A673 (cell line): ENCODE data around the gene SMIM41. TPM values are rescaled to one million over a fixed set of nuclear protein-coding genes. Genes with fewer than 3 reads are reported as not detected.
A peak's percentile ranks its signal among the peaks of the same experiment; 100 is the strongest.

Source experiments
- BruUV-seq: library from RNA; stranded (reverse); fragments of 400-500 nt; replicated peaks from 2 replicates; lab custom pipeline; 2021; lab: Mats Ljungman, UMichigan
- CTCF ChIA-PET: fragments of 300-600 bp; sonication (Branson Sonifier 250); formaldehyde crosslinking; loops from one replicate; lab custom pipeline; 2022; ENCODE audit warnings: antibody characterized with exemption; lab: Charles Lee
- POLR2A ChIA-PET: fragments of 300-600 bp; sonication (Branson Sonifier 250); formaldehyde crosslinking; loops from one replicate; lab custom pipeline; 2022; ENCODE audit warnings: antibody characterized with exemption; ENCODE audit not compliant: low non-redundant PET; lab: Charles Lee
- DNase-seq: peaks from one replicate; pipeline ENCODE4 v3.0.0-alpha.2; 2015; ENCODE audit warnings: low spot score
- H3K27ac ChIP-seq: fragments of 200-600 bp; sonication (generic); 2 replicates; pipeline ENCODE4 v1.5.1; 2016; ENCODE audit warnings: mixed run types, low read depth, mild to moderate bottlenecking, mixed read lengths, antibody characterized with exemption, low read length; ENCODE audit not compliant: poor library complexity, severe bottlenecking
- H3K27me3 ChIP-seq: fragments of 200-600 bp; sonication (generic); replicated peaks from 2 replicates; pipeline ENCODE4 v1.6.1; 2017; ENCODE audit warnings: mixed run types, low read depth, mild to moderate bottlenecking, mixed read lengths, antibody characterized with exemption, low read length; ENCODE audit not compliant: insufficient read depth, poor library complexity
- H3K36me3 ChIP-seq: fragments of 200-600 bp; sonication (generic); 2 replicates; pipeline ENCODE4 v1.6.1; 2016; ENCODE audit warnings: mixed run types, mild to moderate bottlenecking, mixed read lengths, antibody characterized with exemption, low read length; ENCODE audit not compliant: insufficient read depth, poor library complexity, severe bottlenecking
- H3K4me1 ChIP-seq: fragments of 200-600 bp; sonication (generic); 2 replicates; pipeline ENCODE4 v1.6.1; 2017; ENCODE audit warnings: mixed run types, mild to moderate bottlenecking, mixed read lengths, antibody characterized with exemption, low read length; ENCODE audit not compliant: insufficient read depth, poor library complexity, severe bottlenecking
- H3K4me3 ChIP-seq: fragments of 200-600 bp; sonication (generic); 2 replicates; pipeline ENCODE4 v1.5.1; 2016; ENCODE audit warnings: low read depth, mixed run types, mild to moderate bottlenecking, mixed read lengths, low read length; ENCODE audit not compliant: poor library complexity, severe bottlenecking
- H3K9me3 ChIP-seq: fragments of 200-600 bp; sonication (generic); 2 replicates; pipeline ENCODE4 v1.6.1; 2016; ENCODE audit warnings: mixed run types, low read depth, mild to moderate bottlenecking, mixed read lengths, antibody characterized with exemption, low read length; ENCODE audit not compliant: poor library complexity, severe bottlenecking
- CTCF ChIP-seq: fragments of 300-800, 200-600 bp; sonication (generic); conservative IDR thresholded peaks from 2 replicates; pipeline ENCODE4 v1.5.1; 2017; ENCODE audit warnings: low read depth, mild to moderate bottlenecking, antibody characterized with exemption, low read length, moderate library complexity, mixed read lengths
- EZH2 ChIP-seq: fragments of 200-600 bp; sonication (generic); IDR thresholded peaks from 2 replicates; pipeline ENCODE4 v1.6.1; 2017; ENCODE audit warnings: borderline replicate concordance, low read depth, mild to moderate bottlenecking, mixed read lengths, antibody characterized with exemption, low read length; ENCODE audit not compliant: poor library complexity, severe bottlenecking
- intact Hi-C: fragments of 100-400 bp; cut with micrococcal nuclease; formaldehyde crosslinking; loops from one replicate; pipeline ENCODE4 v1.10.0; 2022; ENCODE audit not compliant: unreplicated experiment
- total RNA-seq: library from RNA; stranded (reverse); gene quantifications from 2 replicates; pipeline ENCODE4 v1.2.3, GENCODE V29; 2021

Gene SMIM41
- total RNA-seq, 1 experiment from 2014 or later: 0.24 TPM

GRCh38 chr12:52119398-52120254 is 40.1 kb downstream of the SMIM41 start:
- H3K9me3 ChIP-seq: no peaks in the 10 kb centered on the region
- H3K4me1 ChIP-seq: peaks cover 8% of the 10 kb centered on the region
- no peak overlapping the region for H3K27ac ChIP-seq
- CTCF ChIA-PET: interaction anchor here (0.6 to 2.5 kb wide), 4 partner anchors 51 to 111 kb away, joined by 3 to 31 read pairs (median 4); no protein-coding TSS in a partner anchor
- intact Hi-C loops: loop anchor here (1.0 to 5.0 kb wide), 2 partner anchors 94 to 112 kb away; partner anchors contain the start of gene TAMALIN
- no peak overlapping the region for H3K4me3 ChIP-seq
- H3K36me3 ChIP-seq: no peaks in the 10 kb centered on the region
- POLR2A ChIA-PET: no interaction called here
- peak; percentile 62 for DNase-seq
- no TSS peak for BruUV-seq
- TF ChIP-seq CTCF (peak; percentile 76), EZH2 (no peak)
- peaks cover 2% of the 10 kb centered on the region for H3K27me3 ChIP-seq

- POLR2A ChIA-PET: interaction anchor here (0.6 kb wide), 1 partner anchor 259 kb away, joined by 4 read pairs; no protein-coding TSS in a partner anchor
- intact Hi-C loops: loop anchor here (1.0 to 5.0 kb wide), 2 partner anchors 96 to 114 kb away; partner anchors contain the start of gene TAMALIN
- TF ChIP-seq EZH2 (no peak), CTCF (no peak)
These were observed 41.7 kb downstream of the SMIM41 start for GRCh38 chr12:52120951-52121823.

More at GRCh38 chr12:52120951-52121823, 41.7 kb downstream of the SMIM41 start:
- H3K9me3 ChIP-seq: no peaks in the 10 kb centered on the region
- no peak overlapping the region for H3K4me3 ChIP-seq
- no peak for DNase-seq
- CTCF ChIA-PET: interaction anchor here (0.5 to 5.1 kb wide), 8 partner anchors 26 to 672 kb away, joined by 3 to 45 read pairs (median 4); partner anchors contain the start of gene TAMALIN
- BruUV-seq: no TSS peak
- H3K4me1 ChIP-seq: peaks cover 8% of the 10 kb centered on the region
- no peak overlapping the region for H3K27ac ChIP-seq
- no peaks in the 10 kb centered on the region for H3K27me3 ChIP-seq
- H3K36me3 ChIP-seq: no peaks in the 10 kb centered on the region
